Cerebellar nuclear complex (tissue), 1 donor: ENCODE results near the gene PHRF1.
"Not testable (repeated sequence)": the region's sequence is repeated elsewhere in the genome, so short reads cannot be mapped to it uniquely, and the experiment has no call there.

Source experiments
- DNase-seq, 2 experiments: peaks; one replicate each; lab custom pipeline; 2025; lab: John Stamatoyannopoulos, UW

The PHRF1 gene

GRCh38 chr11:654444-654843 lies 78.2 kb downstream of the PHRF1 start:
- not testable (repeated sequence) for DNase-seq

- no peak for DNase-seq
These were observed 78.9 kb downstream of the PHRF1 start for GRCh38 chr11:655036-655726.

- DNase-seq, result no peak
These were observed 80.2 kb downstream of the PHRF1 start for GRCh38 chr11:656426-656825.

- DNase-seq, result no peak
These were observed 80.6 kb downstream of the PHRF1 start for GRCh38 chr11:656866-657265.

DNA sequence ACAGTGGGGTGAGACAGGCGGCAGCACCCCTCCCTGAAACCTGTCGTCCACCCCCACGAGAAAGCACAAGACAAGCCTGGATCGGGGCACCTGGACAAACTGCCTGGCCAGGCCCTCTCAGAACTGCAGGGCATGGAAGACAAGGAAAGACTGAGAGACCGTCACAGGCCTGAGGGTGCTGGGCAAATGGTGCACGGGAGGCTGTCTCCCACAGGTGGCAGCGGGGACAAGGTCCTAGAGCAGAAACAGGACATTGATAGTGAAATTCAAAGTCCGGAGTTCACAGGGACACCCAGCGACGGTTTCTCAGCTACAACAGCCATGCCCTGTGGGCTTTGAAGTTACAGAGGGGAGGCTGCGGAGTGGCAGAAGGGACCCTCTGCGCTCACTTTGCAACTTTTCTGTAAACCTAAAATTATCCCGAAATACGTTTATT lies 81.4 kb downstream of the PHRF1 start:
- DNase-seq, result no peak

GRCh38 chr11:659532-660085 lies 83.3 kb downstream of the PHRF1 start:
- no peak for DNase-seq

GRCh38 chr11:660281-660680 lies 84.0 kb downstream of the PHRF1 start:
- no peak for DNase-seq

DNA sequence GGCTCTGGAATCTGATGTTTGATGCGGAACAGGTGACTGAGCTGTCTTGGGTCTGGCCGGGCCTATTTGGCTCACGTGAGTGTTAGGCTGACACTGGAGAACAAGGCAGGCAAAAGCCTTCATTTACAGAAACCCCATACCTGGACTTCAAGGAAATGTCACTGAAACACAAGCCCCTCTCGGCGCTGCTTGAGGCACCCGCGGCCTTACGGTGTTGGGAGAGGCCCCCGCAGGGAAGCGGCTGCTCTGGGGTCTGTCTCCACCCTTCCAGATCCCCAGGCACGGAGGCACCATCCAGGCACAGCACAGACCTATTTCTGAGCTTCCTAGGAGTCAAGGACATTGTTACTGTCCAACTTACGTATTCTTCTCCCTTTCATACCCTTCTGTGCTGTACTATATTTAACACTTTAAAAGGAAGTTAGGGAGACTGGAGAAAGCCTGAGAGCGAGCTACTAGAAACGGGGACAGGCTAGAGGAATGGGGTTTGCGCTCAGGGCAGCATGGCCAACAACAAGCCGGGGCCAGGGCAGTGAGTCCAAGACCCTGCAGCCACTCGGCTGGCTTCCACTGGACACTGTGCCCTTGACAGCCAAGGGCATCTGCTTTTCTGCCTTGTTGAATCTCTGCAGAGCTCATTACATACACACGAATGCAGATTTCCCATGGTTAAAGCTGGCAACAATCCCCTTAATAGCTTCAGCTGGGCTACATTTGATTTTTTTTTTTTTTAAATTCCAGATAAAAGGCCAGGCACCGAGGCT lies 84.6 kb downstream of the PHRF1 start:
- peak in 1 of 2 experiments; percentile 37 for DNase-seq
